Activated T-helper 9 cell treated with anti-CD3 and anti-CD28 coated beads, Interleukin-2, amount 50 U/mL, for 16 hours (primary cell): Measurements from ENCODE around the gene MT1A.
"Not testable (repeated sequence)": the region's sequence is repeated elsewhere in the genome, so short reads cannot be mapped to it uniquely, and the experiment has no call there.

Experiments used
- DNase-seq: peaks from one replicate; pipeline ENCODE4 v3.0.0-alpha.2; 2020; ENCODE audit warnings: low read depth

MT1A gene

DNA sequence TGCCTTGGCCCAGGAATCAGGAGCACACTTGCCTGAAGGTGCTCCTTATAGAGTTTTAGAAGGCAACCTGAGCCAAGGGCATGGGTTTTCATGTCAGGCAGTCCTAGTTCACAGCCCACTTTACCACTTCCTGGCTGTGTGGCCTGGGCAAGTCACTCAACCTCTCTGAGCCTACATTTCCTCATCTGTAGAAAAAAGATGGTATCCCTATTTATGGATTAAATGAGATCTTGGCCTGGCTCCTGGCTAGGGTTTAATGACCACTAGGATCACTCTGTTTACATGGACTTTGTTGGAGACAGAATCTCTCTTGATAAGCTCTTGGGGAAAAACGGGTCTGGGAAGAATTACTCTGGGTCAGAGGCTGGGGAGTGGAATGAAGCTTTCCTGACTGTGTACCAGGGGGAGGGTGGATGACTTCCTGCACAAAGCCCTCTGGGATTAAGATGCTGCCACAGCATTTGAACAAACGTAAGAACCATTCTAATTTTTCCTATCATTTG, 27.8 kb upstream of the MT1A start:
- DNase-seq: no peak

DNA sequence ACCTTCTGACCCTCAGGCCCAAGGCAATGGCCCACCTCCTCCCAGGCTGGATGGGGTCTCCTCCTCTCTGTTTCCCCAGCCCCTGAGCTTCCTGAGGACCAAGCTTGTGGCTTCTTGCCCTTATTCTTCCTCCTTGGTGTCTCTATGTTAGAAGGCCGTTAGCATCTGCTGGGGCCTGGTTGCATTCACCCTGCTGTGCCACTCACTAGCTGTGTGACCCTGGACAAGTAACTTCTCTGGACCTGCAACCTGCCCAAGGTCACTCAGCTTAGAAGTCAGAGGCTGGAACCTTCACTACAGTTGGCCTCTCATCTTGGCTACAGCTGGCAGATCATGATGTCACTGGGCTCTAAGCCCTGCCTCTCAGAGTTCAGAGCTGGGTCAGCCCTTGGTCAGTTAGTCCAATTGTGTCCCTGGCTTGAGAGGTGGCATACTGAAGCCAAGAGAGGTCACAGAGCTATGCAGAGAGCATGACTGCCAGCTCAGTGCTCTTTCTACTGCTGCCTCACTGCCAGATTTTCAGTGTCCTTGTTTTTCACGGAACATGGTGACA, 27.1 kb upstream of the MT1A start:
- no peak for DNase-seq

DNA sequence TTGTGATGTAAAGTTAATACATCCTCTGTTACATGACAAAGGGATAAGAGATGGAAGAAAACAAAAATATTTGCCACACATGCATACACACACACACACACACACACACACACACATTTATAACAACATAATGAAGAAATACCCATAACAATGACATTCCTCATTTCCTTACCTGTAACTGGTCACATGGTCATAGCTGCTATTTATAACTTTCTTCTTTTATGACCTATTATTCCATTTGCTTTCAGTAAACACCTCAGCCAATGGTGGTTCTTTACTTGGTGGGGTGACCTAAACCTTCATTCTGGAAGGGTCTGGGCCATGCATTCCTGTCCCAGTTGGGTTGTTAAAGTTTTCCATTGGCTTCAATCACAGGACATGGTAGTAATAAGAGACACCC, 24.8 kb upstream of the MT1A start:
- no peak for DNase-seq

DNA sequence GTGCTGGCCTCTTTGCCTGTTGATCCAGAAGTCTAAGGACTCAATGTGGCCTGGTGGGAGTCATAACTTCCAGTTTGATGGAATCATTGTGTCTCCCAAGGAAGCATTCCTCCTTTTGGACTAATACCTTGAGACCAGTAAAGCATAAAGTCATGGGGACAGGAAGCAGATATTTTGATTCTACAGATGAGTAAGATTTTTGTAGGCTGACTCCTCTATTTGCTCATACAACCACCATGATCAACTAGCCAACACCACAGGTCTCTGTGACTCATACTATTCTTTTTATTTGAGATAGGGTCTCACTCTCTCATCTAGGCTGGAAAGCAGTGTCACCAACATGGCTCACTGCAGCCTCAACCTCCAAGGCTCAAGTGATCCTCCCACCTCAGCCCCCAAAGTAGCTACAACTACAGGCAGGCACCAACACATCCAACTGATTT, 23.9 kb upstream of the MT1A start:
- DNase-seq: no peak

DNA sequence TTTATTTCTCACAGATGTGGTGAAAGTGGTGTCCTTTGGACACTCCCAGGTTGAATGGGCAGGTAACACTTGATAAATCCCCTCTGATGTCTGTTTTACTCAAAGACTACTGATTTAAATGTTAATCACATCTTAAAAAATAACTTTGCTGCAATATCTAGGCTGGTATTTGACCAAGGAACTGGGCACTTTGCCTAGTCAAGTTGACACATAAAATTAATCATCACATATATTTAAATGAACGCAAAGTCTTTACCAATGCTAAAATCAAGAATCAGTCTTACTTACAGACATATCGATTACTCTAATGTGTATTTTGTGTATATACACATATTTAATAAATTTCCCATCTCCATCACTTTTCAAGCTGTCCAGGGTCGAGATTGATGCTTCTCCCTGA, 23.1 kb upstream of the MT1A start:
- no peak for DNase-seq

DNA sequence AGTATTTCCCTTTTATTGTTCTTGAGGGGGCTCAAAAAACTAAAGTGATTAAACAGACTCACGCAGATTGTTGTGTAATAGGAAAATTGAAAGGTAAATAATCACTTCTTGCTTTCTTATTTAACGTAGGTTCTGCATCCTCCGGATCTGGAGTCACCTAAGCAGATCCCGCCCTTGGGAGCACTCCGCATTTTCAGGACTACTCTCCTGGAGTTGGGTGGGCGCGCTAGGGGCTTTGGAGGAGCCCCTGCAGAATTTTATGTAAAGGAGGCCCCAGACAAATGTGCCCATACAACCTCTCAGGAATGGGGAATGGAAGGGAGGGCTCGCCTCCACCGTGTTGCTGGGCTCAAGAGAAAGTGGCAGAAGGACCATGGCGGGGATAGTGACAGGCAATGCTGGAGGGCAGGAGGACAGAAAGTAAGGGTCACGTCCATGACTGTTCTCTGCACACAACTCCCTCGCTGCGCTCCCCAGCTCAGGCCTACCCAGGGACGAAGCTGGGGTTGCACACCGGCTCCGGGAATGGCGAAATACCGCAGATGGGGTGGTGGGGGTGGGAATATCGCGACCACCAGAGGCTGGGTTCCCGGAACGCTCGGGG, 21.8 kb upstream of the MT1A start:
- DNase-seq: no peak

DNA sequence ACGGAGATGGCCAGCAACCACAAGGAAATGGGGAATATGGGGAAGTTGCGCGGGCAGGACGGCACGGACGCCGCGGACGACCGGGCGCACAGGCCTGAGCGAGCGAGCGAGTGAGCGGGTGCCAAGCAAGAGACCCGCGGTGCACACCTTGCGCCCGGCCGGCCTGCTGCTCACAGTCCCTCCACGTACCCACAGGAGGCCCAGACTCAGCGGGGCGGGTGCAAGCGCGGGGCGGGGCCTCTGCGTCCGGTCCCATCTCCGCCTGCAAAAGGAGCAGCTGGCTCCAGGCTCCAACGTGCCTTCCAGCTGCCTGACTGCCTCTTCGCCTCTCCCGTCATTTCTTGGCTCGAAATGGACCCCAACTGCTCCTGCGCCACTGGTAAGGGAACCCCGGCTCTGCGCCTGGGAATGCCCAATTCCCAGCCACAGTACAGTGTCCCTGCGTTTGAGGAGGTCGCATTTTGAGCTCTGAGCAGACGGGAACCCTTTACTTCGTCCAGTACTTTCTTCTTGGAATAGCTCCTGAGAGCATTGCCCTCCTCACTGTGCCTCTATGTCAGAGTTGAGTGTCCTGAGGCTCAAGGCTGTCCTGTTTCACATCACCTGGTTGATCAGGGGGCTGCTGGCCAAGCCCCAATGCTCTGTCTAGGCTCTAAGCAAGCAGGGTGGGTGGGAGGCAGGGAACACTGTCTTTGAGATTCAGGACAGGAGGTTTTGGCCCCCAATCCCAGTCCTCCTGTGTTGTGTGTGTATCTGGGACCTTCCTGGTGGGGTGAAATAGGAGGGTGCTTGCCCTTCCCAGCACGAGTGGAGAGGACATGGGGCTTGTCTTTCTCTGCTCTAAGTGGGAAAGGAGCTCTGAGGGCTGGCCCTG, 21.0 kb upstream of the MT1A start:
- DNase-seq: no peak

DNA sequence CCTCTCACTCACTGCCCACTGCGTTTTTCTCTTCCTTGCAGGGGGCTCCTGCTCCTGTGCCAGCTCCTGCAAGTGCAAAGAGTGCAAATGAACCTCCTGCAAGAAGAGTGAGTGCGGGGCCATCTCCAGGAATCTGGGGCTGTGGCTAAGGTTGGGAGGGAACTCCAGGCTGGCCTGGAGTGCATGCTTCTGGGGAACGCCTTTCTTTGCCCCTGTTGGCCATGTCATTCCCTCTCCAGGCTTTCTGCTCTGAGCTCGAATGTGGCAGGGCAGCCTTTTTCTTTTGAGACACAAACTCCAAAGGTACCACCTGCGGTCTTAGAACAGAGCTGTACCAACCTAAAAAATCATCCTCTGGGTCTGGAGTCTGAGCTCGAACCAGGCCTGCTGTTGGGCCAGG, 20.3 kb upstream of the MT1A start:
- no peak for DNase-seq

DNA sequence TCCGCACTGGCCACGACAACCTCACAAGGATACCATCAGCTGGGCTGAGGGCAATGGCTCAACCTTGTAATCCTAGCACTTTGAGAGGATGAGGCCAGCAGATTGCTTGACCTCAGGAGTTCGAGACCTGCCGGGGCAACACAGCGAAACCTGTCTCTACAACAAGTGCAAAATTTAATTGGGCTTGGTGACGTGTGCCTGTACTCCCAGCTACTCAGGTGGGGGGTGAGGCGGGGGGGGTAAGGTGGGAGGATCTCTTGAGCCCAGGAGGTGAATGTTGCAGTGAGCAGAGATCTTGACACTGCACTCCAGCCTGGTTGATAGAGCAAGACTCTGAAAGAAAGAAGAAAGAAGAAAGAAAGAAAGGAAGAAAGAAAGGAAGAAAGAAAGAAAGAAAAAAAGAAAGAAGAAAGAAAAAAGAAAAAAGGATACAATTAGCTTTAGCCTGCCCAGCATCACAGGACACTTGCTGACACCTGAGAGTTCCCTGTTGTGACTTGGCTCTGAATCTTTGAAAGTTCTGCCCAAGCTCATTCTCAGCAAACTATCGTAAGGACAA, 18.0 kb upstream of the MT1A start:
- no peak for DNase-seq

DNA sequence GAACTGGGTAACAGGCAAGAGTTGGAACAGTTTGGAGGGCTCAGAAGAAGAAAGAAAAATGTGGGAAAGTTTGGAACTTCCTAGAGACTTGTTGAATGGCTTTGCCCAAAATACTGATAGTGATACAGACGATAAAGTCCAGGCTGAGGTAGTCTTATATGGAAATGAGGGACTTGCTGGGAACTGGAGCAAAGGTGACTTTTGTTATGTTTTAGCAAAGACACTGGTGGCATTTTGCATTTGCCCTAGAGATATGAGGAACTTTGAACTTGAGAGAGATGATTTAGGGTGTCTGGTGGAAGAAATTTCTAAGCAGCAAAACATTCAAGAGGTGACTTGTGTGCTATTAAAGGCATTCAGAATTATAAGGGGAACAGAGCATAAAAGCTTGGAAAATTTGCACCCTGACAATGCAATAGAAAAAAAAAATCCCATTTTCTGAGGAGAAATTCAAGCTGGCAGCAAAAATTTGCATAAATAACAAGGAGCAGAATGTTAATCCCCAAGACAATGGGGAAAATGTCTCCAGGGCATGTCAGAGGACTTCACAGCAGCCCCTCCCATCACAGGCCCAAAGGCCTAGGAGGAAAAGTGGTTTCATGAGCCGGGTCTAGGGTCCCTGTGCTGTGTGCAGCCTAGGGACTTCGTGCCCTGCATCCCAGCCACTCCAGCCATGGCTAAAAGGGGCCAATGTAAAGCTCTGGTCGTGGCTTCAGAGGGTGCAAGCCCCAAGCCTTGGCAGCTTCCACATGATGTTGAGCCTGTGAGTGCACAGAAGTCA, 16.6 kb upstream of the MT1A start:
- DNase-seq: not testable (repeated sequence)

DNA sequence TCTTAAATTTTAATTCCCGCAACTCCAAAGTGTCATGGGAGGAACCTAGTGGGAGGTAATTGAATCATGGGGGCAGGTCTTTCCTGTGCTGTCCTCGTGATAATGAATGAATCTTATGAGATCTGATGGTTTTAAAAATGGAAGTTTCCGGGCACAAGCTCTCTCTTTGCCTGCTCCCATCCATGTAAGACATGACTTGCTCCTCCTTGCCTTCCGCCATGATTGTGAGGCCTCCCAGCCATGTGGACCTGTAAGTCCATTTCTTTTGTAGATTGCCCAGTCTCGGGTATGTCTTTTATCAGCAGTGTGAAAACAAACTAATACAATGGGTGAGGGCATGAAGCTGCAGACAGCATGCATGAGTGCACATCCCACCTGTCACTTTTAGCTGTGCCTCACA, 15.3 kb upstream of the MT1A start:
- DNase-seq: not testable (repeated sequence)

DNA sequence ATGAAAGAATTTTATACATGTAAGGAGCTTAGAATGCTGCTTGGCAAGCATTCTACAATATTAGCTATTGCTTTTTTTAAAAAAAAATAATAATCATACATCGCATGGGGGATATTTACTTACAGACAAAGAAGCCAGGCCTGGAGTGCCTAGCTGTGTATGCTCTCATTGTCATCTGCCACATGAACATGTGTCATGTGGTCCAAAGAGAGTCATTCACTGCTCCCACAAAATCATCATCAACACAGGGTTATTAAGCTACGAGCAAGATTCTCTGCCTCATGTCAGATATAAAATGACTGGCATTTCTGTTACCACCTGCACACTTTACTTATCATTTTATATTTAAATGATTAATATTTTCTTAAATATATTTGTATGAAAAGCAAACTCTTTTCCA, 14.8 kb upstream of the MT1A start:
- DNase-seq: no peak

DNA sequence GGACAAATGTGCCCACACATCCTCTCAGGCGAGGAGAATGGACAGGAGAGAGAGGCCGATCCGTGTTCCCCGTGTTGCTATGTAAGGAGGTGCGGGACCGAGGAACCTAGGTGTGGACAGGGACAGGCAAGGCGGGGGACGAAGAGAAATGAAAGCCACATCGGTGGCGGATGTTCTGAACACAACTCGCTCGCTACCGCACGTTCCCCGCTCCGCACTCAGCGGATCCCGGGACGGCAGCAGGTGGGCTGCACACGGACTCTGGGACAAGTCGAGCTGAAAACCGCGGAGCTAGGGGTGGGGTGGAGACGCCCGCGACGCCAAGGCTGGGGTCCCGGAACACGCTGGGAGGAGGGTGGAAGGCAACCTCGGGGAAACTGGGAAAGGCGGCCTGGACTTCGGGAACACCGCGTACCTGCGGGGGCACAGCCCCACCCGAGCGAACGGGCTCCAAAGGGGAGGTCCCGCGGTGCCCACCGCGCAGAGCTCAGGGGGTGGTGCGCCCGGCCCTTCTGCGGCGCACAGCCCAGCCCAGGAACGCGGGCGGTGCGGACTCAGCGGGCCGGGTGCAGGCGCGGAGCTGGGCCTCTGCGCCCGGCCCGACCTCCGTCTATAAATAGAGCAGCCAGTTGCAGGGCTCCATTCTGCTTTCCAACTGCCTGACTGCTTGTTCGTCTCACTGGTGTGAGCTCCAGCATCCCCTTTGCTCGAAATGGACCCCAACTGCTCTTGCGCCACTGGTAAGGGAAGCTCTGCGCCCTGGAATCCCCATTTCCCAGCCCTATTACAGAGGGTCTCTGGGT, 13.1 kb upstream of the MT1A start, which contains the start of gene MT1E:
Gene MT1E (plus strand): TSS at position 642 of the 803 bp plus-strand sequence. CDS start 71 bp downstream, at position 713.
- DNase-seq: peak; percentile 41

DNA sequence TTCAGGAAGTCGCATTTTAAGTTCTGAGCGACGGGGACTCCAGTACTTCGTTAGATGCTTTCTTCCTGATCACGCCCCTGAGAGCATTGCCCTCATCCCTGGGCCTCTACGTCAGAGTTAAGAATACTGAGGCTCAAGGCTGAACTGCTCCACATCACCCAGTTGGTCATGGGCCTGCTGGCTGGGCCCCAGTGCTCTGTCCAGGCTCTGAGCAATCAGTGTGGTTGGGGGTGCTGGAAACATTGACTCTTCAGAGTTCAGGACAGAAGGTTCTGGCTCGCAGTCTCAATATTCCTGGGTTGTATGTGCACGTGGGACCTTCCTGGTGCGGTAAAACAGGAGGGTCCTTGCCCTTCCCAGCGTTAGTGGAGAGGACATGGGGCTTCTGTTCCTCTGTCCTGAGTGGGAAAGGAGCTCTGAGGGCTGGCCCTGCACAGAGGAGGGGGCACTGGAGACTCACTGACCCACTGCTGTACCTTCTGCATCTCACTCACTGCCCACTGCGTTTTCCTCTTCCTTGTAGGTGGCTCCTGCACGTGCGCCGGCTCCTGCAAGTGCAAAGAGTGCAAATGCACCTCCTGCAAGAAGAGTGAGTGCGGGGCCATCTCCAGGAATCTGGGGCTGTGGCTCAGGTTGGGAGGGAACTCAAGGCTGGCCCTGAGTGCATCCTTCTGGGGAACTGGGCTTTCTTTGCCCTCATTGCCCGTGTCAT, 12.4 kb upstream of the MT1A start:
- no peak for DNase-seq

DNA sequence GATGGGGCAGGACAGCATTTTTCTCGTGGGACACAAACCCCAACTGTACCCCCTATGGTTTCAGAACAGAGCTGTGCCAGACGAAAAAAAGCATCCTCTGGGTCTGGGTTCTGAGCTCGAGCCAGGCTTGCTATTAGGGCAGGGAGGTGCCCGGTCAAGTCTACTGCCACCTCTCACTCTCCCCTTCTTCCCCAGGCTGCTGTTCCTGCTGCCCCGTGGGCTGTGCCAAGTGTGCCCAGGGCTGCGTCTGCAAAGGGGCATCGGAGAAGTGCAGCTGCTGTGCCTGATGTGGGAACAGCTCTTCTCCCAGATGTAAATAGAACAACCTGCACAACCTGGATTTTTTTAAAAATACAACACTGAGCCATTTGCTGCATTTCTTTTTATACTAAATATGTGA, 11.8 kb upstream of the MT1A start:
- no peak for DNase-seq

DNA sequence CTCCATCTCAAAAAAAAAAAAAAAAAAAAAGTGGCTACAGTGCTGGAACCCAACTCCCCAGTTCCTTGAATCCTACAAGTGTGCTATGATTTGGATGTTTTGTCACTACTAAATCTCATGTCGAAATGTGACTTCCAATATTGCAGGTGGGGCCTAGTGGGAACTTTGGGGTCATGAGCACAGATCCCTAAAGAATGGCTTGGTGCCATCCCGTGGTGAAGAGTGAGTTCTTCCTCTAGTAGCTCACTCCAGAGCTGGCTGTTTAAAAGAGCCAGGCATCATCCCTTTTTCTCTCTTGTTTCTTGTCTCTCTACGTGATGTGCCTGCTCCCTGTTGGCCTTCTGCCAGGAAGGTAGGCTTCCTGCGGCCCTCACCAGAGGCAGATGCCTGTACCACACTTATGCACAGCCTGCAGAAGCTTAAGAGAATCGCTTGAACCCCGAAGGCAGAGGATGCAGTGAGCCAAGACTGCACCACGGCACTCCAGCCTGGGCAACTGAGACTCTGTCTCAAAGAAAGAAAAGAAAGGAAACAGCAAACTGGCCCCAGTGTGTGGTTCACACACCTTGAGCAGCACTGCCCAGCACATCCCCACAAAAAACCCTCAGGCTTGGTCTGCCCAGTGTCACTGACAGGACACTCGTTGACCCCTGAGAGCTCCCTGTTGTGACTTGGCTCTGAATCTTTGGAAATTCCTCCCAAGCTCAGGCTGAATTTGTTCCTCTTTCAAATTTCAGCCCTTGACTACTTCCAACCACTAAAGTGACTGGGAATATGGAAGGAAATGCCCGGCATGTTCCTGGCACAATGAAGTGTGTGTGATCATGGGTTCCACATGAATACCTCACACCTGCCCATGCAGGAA, 9.7 kb upstream of the MT1A start:
- DNase-seq: no peak

DNA sequence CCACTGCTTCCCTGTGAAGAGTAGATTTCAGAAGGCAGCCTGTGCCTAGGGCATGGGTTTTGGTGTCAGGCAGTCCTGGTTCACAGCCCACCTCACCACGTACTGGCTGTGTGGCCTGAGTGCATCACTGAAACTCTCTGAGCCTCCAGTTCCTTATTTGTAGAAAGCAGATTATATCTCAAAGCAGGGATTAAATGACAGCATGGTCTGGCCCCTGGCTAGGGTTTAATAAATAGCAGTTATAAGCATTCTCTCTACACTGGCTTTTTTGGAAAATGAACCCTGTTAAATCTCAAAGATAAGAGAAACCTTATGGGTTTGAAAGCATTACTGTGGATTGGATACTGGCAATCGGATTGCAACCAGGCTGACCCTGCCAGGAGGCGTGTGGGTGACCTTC, 8.9 kb upstream of the MT1A start:
- no peak for DNase-seq

DNA sequence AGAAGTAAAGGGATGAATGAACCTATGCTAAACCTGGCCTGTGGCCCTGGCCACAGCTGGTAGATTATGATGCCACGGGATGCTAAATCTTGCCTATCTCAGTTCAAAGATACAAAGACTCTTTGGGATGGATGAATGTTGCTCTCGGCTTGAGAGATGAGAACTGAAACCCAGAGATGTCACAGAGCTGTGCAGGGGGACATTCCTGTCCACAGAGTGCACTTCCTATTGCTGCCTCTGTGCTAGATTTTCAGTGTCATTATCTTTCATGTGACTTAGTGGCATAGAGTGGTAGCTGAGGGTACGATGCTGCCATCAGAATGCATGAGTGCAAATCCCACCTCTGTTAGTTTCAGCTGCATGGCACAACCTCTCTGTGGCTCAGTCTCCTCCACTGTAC, 8.3 kb upstream of the MT1A start:
- DNase-seq: no peak

DNA sequence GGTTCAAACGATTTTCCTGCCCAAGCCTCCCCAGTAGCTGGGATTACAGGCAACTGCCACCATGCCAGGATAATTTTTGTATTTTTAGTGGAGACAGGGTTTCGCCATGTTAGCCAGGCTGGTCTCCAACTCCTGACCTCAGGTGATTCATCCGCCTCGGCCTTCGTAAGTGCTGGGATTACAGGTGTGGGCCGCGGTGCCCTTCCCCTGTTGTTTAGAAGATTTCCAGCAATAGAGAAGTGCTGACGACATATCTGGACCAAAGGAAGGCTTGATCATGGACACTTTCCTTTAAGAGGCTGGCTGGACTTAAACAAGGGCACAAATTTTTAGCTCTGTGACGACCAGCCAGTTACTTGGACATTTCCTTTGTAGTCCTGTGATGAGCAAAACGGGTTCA, 7.3 kb upstream of the MT1A start:
- no peak for DNase-seq

DNA sequence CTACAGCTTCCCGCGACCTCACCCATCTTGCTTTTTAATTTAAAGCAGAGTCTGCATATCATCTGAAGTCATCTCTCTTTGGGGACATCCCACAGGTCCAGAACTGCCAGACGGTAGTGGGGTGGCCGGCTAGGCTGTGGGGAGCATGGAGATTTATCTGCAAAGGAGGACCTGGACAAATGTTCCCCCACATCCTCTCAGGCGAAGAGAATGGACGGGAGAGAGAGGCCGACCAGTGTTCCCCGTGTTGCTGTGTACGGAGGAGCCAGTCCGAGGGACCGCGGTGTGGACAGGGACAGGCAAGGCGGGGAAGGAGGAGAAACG, 6.7 kb upstream of the MT1A start:
- no peak for DNase-seq
